Measurements from ENCODE around the gene LDLRAD3. TPM values are rescaled to one million over a fixed set of nuclear protein-coding genes. Genes with fewer than 3 reads are reported as not detected.

LDLRAD3 gene
- polyA plus RNA-seq, 10 donors = 20.7 to 27.0 (median 23.5) TPM

- DNase-seq = peak in 1 of 3 donors; percentile 22
These were observed 9.4 kb downstream of the LDLRAD3 start for GRCh38 chr11:35953081-35953760.

DNA sequence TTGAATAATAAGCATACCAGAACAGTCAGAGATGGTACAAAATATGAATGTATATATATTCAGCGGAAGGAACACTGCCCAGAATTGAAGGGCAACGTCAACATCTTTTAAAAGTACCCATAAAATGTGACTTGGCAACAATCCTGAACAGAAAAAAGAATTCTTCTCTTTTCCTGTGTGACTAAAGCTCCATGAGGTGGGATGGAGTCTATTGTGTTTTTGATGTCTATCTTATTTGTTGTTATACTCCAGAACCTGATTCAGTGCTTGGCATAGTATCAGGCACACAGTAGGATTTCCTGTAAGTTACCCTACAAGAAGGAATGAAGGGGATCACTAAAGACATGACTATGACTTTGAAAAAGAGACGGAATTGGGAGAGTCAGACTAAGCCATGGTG, 10.3 kb downstream of the LDLRAD3 start:
- no peak for DNase-seq

- no peak for DNase-seq
These were observed 11.8 kb downstream of the LDLRAD3 start for GRCh38 chr11:35955636-35956035.

DNA sequence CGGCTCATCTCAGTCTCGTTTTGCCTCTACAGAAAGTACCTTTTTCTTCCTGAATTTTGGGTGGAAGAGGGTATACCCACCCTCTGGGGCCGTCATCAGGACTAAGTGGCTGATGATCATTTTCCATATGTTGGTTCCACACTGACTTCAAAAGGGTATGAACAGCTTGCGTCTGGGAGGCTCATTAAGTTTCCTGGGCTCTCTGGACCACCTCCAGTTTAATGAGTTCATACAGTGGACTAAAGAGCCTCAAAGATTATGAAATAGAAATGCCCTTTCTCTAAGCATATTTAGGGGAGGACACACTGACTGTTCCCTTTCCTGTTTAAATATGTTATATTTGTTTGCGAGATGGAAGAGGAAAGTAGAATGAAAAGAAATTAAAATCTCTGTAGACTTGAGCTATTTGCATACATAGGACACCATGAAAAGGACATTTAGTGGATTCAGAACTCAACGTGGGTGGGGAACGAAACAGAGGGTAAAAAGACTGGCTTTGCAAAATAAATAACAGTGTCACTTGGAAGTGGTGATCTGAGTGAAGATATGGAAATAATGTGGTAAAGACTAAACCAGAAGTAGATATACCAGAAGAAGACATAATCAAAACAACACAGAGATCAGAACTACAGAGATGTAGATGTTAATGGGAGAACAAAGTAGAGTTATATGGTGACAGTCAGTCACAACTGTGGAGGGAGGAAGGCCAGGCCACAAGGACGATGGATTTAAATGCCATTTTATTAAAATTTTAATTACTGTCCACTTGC, 18.7 kb downstream of the LDLRAD3 start:
- no peak for DNase-seq

- peak in 1 of 3 donors; percentile 31 for DNase-seq
These were observed 20.0 kb downstream of the LDLRAD3 start for GRCh38 chr11:35963911-35964310.

- no peak for DNase-seq
These were observed 21.0 kb downstream of the LDLRAD3 start for GRCh38 chr11:35964841-35965240.

GRCh38 chr11:35967042-35967441, 23.2 kb downstream of the LDLRAD3 start:
- peak in 1 of 3 donors; percentile 66 for DNase-seq

- DNase-seq = peak in 1 of 3 donors; percentile 20
These were observed 24.7 kb downstream of the LDLRAD3 start for GRCh38 chr11:35968386-35969088.

GRCh38 chr11:35969089-35970042, 25.5 kb downstream of the LDLRAD3 start:
- DNase-seq = peak in 1 of 3 donors; percentile 22

DNA sequence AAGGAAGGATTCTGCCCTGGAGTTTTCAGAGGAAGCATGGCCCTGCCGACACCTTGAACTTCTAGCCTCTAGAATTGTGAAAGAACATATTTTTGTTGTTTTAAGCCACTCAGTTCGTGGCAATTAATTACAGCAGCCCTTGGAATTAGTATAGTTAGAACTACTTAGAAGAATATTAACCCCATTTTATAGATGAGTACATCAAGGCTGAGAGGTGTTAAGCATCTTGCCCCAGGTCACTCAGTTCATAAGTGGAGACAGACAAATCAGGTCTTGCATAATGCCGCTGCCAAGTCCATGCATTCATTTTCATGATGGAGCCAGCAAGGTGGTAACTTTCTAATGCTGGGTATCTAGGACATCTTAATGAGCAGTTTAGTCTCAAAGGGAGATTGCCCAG, 26.6 kb downstream of the LDLRAD3 start:
- no peak for DNase-seq

DNA sequence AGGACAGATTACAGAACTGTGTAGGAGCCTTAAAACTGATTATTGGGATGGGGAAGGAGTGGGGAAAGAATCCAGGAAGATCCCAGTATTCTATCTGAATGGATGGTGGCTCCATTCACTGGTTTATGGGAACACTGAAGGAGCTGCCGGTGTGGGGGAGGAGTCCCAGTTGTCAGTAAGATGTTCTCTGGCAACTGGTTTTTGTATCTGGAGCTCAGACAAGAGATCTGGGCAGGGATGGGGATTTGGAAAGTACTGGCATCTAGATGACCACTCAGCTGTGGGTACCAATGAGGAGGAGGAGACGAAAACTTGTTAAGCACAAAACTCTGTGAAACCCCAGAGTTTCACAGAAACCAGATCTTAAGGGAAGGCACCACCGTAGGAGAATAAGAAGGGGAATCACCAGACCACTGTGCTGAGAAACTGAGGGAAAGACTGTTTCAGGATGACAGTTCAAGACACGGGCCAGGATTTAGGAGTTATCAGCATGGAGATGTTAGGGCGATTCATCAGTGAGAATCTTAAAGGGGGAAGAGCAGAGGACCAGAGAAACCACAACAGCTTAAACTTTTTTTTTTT, 28.1 kb downstream of the LDLRAD3 start:
- no peak for DNase-seq

DNA sequence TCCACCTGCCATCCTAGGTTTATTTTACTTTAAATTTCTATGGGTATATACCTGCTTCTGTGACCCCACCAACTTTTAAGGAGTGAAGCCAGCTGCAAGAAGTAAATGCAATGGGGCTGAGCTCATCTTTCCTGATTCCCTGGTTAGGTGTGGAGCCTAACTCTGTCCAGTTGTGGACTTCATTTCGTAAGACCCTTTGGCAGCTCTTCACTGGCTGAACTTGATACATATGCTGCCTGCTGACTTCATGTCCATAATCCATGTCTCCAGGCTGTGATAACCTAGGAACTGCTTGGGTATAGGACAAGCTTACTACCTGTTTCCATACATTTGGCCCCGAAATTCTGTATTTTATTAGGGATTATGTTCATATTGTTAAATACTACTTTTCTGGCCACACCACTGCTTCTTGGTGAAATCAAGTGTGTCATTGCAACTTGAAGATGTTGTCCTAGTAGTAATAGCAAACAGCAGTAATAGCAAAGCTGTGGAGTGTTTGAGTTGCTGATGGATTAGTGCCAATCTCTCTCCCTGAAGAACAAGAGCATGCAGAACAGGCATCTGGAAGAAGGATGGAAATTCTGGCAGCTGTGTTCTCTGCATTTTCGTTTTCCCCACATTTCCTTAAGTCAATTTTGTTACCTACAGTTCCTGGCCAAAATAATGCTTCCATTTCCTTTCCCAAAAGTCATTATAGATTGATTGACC, 31.2 kb downstream of the LDLRAD3 start:
- DNase-seq = peak in 2 of 3 donors; percentile 76 to 88

GRCh38 chr11:35976434-35976833, 32.6 kb downstream of the LDLRAD3 start:
- DNase-seq = no peak

- no peak for DNase-seq
These were observed 34.3 kb downstream of the LDLRAD3 start for GRCh38 chr11:35978183-35978582.

- DNase-seq = no peak
These were observed 35.0 kb downstream of the LDLRAD3 start for GRCh38 chr11:35978891-35979290.

DNA sequence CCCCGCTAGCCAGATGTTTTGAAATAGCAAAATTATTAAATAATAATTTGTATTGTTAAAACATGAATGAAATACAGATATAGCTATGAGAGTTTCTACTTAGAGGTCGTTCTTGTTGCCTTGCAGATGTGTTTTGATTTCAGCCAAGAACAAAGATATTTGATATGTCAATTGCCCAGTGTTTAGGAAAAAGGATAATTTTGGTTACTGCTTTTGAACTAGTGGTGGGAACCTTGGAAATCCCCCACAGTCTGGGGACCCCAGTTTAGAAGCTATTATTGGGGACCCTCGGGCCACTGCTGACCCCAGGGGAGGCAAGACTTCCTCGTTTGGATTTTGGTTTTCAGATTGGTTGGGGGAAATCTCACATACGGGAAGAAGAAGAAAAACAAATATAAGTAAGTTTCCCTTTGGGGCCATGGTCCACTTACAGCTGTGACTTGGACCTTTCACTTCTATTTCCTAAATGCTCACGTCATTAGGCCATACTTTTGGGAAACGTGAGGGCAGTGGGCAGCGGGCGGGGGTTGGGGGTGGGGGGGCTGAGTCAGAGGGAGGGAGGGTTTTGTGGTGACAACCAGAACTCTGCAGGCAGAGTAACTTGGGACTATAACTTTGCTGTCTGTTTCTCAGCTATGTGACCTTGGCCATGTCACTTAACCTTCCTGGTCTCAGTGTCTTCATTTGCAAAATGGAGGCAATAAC, 37.0 kb downstream of the LDLRAD3 start:
- DNase-seq = peak; percentile 41 to 83 (median 57)

DNA sequence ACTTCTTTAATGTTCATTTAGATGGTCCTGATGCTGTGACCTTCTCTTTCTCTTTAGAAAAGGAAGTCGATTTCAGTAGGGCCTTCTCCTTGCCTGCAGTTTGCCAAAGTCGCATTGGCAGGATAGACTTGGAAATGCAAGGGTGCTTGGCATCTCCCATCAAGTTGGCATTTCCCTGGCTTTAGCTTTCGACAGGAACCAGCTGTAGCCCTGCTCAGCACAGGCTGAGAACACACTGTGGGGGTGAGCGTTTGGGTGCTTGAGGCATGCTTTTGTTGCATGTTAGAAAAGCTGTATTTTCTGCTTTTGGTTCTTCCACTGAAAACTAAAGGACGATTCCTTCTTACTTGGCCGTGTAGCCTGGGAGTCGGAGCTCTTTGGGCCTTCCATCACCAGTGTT, 37.7 kb downstream of the LDLRAD3 start:
- peak in 2 of 3 donors; percentile 41 to 54 for DNase-seq

DNA sequence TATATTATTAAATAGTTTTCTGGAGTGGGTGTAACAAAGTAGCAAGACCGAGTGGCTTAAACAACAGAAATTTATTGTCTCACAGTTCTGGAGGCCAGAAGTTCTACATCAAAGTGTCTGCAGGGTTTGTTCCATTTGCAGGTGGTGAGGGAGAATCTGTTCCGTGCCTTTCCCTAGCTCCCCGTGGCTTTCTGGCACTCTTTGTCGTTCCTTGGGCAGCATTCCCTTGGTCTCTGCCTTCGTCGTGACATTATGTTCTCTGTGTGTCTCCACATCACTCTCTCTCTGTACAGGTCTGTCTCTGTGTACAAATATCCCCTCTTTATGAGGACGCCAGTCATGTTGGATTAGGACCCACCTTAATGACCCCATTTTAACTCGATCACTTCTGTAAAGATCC, 38.2 kb downstream of the LDLRAD3 start:
- no peak for DNase-seq

GRCh38 chr11:35983981-35984380, 40.1 kb downstream of the LDLRAD3 start:
- no peak for DNase-seq

GRCh38 chr11:35986947-35987346, 43.1 kb downstream of the LDLRAD3 start:
- DNase-seq = no peak

Measured in muscle of back (tissue), 11 donors.